DOHH2 (cell line): ENCODE measurements around the gene HCK.
A peak's percentile ranks its signal among the peaks of the same experiment; 100 is the strongest.

Experiments
- H3F3A ChIP-seq: fragments of 200-600 bp; sonication (generic), shearing (Covaris generic); 2 replicates; pipeline ENCODE4 v1.6.0; 2016; ENCODE audit warnings: antibody characterized with exemption, mild to moderate bottlenecking; ENCODE audit not compliant: control insufficient read depth, insufficient read depth
- H3K27ac ChIP-seq: fragments of 200-600 bp; sonication (generic); 2 replicates; pipeline ENCODE4 v1.5.1; 2014; ENCODE audit warnings: low read depth, mild to moderate bottlenecking, low read length, moderate library complexity
- H3K27me3 ChIP-seq: fragments of 200-600 bp; sonication (generic); 2 replicates; pipeline ENCODE4 v1.6.1; 2014; ENCODE audit warnings: mild to moderate bottlenecking, low read length, mixed read lengths; ENCODE audit not compliant: control insufficient read depth
- H3K36me3 ChIP-seq: fragments of 200-600 bp; sonication (generic); 2 replicates; pipeline ENCODE4 v1.6.1; 2014; ENCODE audit warnings: mild to moderate bottlenecking, low read length, moderate library complexity, mixed read lengths; ENCODE audit not compliant: control insufficient read depth
- H3K4me1 ChIP-seq: fragments of 200-600 bp; sonication (generic); 2 replicates; pipeline ENCODE4 v1.6.1; 2014; ENCODE audit warnings: mild to moderate bottlenecking, low read length, mixed read lengths; ENCODE audit not compliant: control insufficient read depth
- H3K4me2 ChIP-seq: fragments of 200-600 bp; sonication (generic); 2 replicates; pipeline ENCODE4 v1.6.0; 2014; ENCODE audit warnings: mild to moderate bottlenecking, low read length, moderate library complexity
- H3K4me3 ChIP-seq: fragments of 200-600 bp; sonication (generic); 2 replicates; pipeline ENCODE4 v1.5.1; 2014; ENCODE audit warnings: mild to moderate bottlenecking, low read length, mixed read lengths
- H3K79me2 ChIP-seq: fragments of 200-600 bp; sonication (generic); 2 replicates; pipeline ENCODE4 v1.6.1; 2014; ENCODE audit warnings: mild to moderate bottlenecking, low read length, mixed read lengths; ENCODE audit not compliant: control insufficient read depth
- H3K9me2 ChIP-seq: fragments of 200-600 bp; sonication (generic); replicated peaks from 2 replicates; pipeline ENCODE4 v1.6.1; 2014; ENCODE audit warnings: mild to moderate bottlenecking, low read length, mixed read lengths; ENCODE audit not compliant: control insufficient read depth
- H3K9me3 ChIP-seq: fragments of 200-600 bp; sonication (generic); 2 replicates; pipeline ENCODE4 v1.6.1; 2014; ENCODE audit warnings: antibody characterized with exemption, low read length, mixed read lengths; ENCODE audit not compliant: control insufficient read depth, insufficient read depth
- H4K20me1 ChIP-seq: fragments of 200-600 bp; sonication (generic); 2 replicates; pipeline ENCODE4 v1.6.0; 2014; ENCODE audit warnings: low read depth, mild to moderate bottlenecking, antibody characterized with exemption, low read length, moderate library complexity; ENCODE audit not compliant: control insufficient read depth, insufficient read depth
- CTCF ChIP-seq: fragments of 200-600 bp; sonication (generic); IDR thresholded peaks from one replicate; pipeline ENCODE4 v1.5.1; 2014; ENCODE audit warnings: antibody characterized with exemption, mild to moderate bottlenecking, low read depth, low read length; ENCODE audit not compliant: poor library complexity, severe bottlenecking
- EZH2phosphoT487 ChIP-seq: fragments of 200-600 bp; sonication (generic); IDR thresholded peaks from 2 replicates; pipeline ENCODE4 v1.6.1; 2017; ENCODE audit warnings: borderline replicate concordance, mild to moderate bottlenecking, antibody characterized with exemption, low read length, moderate library complexity, mixed read lengths

HCK gene

DNA sequence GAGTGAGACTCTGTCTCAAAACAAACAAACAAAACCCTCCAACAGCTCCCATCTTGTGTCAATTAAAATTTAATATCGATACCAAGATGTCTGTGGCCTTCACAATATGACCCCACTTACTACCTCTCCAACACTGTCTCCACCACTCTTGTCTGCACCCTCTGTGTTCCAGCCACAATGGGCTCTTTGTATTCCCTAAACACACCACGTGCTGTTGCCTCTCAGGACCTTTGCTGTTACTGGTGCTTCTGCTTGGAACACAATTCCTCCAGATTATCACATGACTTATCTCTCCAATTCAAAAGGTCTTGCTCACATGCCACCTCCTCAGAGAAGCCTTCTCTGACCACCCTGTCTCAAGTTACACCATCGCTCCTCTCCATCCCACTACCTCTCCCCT is 6.0 kb upstream of the HCK start:
- peaks cover 4% of the 10 kb centered on the region; the same call in 1 of the 2 replicates for H3K27me3 ChIP-seq
- peaks cover 20% of the 10 kb centered on the region; the same call in 1 of the 2 replicates for H3F3A ChIP-seq
- peaks cover 25% of the 10 kb centered on the region for H3K4me1 ChIP-seq
- no peaks in the 10 kb centered on the region for H3K9me3 ChIP-seq
- H3K4me2 ChIP-seq = no peak overlapping the region
- TF ChIP-seq CTCF = no peak
- TF ChIP-seq EZH2phosphoT487 = no peak
- no peaks in the 10 kb centered on the region for H3K36me3 ChIP-seq
- no peaks in the 10 kb centered on the region for H4K20me1 ChIP-seq
- no peaks in the 10 kb centered on the region for H3K9me2 ChIP-seq
- no peaks in the 10 kb centered on the region for H3K79me2 ChIP-seq
- no peak overlapping the region for H3K27ac ChIP-seq
- H3K4me3 ChIP-seq = no peak overlapping the region

DNA sequence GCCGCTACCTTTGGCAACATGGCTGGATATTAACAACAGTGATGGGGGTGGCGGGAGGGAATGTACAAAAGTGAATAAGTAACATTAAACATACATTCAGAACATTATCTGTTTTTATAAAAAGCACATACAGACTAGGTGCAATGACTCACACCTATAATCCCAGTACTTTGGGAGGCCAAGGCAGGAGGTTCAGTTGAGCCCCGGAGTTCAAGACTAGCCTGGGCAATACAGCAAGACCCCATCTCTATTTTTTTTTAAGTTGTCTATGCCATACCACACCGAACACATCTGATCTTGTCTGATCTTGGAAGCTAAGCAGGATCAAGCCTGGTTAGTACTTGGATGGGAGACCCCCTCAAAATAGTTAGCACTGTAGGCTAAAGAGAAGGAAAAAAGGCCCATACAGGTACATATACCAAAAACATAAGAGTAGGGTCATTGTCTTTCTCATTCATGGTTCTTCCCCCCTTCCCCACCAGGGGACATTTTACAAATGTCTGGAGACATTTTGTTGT is 1.7 kb upstream of the HCK start:
- Histone ChIP-seq H3K27ac (no peak overlapping the region), H3K36me3 (no peaks in the 10 kb centered on the region), H3K4me3 (no peak overlapping the region), H4K20me1 (no peaks in the 10 kb centered on the region), H3K9me2 (no peaks in the 10 kb centered on the region), H3K79me2 (no peaks in the 10 kb centered on the region), H3K4me2 (no peak overlapping the region), H3K4me1 (peaks cover 27% of the 10 kb centered on the region), H3F3A (0 out of 2 replicates have a peak, but pooled peaks cover 2% of the 10 kb centered on the region), H3K27me3 (peaks cover 16% of the 10 kb centered on the region), H3K9me3 (no peaks in the 10 kb centered on the region)
- no peak for TF ChIP-seq CTCF

DNA sequence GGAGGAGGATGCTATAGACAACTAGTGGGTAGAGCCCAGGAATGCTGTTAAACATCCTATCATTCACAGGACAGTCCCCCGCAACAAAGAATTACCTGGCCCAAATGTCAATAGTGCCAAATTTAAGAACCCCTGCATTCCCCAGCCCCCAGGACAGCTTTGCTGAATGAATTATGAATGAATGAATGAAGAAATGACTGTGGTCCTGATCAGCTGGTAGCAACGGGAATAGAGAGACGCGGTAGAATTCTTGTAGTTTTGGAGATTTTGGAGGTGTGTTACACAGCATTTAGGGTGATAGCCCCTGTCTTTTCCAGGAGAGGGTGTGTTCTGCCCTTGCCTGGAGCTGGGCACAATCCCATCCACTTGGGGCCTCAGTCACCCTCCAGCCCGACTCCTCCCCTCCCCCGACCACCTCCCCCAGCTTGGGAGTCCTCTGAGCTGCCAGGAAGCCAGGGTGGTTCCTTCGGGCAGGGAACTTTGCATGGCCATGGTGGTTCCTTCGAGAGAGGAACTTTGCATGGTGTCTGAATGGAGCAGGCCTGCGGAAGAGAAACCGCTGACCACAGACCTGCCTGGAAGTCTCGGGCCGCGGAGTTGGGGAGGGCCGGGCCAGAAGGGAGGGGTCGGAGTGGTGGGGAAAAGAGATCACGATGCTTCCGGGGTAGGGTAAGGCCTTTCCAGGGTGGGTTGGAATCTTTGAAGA is 1.0 kb upstream of the HCK start:
- TF ChIP-seq EZH2phosphoT487 (no peak), CTCF (no peak)
- Histone ChIP-seq H3F3A (0 out of 2 replicates have a peak, but pooled peaks cover 2% of the 10 kb centered on the region), H3K4me3 (no peak overlapping the region), H3K36me3 (no peaks in the 10 kb centered on the region), H3K79me2 (no peaks in the 10 kb centered on the region), H3K4me1 (peaks cover 32% of the 10 kb centered on the region), H3K27ac (no peak overlapping the region), H3K9me2 (no peaks in the 10 kb centered on the region), H4K20me1 (no peaks in the 10 kb centered on the region), H3K4me2 (peak overlapping the region; percentile 90), H3K9me3 (no peaks in the 10 kb centered on the region), H3K27me3 (peaks cover 16% of the 10 kb centered on the region)
